Stimulated activated CD4-positive, alpha-beta T cell treated with anti-CD3 and anti-CD28 coated beads, Interleukin-4, amount 100 ng/mL, for 4 hours (primary cell): ENCODE data around the gene RPS6KA2.

Experiments
- DNase-seq, 2 experiments: peaks; one replicate each; pipeline ENCODE4 v3.0.0-alpha.2; 2020

The RPS6KA2 gene

GRCh38 chr6:166462461-166463135, 164.5 kb downstream of the RPS6KA2 start:
- DNase-seq = no peak

- no peak for DNase-seq
These were observed 165.1 kb downstream of the RPS6KA2 start for GRCh38 chr6:166461821-166462460.

- DNase-seq = no peak
These were observed 166.3 kb downstream of the RPS6KA2 start for GRCh38 chr6:166460473-166461437.

GRCh38 chr6:166459906-166460305, 167.1 kb downstream of the RPS6KA2 start:
- DNase-seq = no peak

- no peak for DNase-seq
These were observed 167.8 kb downstream of the RPS6KA2 start for GRCh38 chr6:166459272-166459671.

- no peak for DNase-seq
These were observed 170.5 kb downstream of the RPS6KA2 start for GRCh38 chr6:166456395-166457156.

- DNase-seq = no peak
These were observed 172.1 kb downstream of the RPS6KA2 start for GRCh38 chr6:166454692-166455515.

- no peak for DNase-seq
These were observed 173.4 kb downstream of the RPS6KA2 start for GRCh38 chr6:166453651-166454050.

- DNase-seq = no peak
These were observed 176.7 kb downstream of the RPS6KA2 start for GRCh38 chr6:166450167-166450873.

GRCh38 chr6:166449641-166450040, 177.4 kb downstream of the RPS6KA2 start:
- DNase-seq = no peak

GRCh38 chr6:166449036-166449435, 178.0 kb downstream of the RPS6KA2 start:
- no peak for DNase-seq

- no peak for DNase-seq
These were observed 178.6 kb downstream of the RPS6KA2 start for GRCh38 chr6:166448432-166448831.

- no peak for DNase-seq
These were observed 180.4 kb downstream of the RPS6KA2 start for GRCh38 chr6:166446567-166447065.

GRCh38 chr6:166446146-166446545, 180.9 kb downstream of the RPS6KA2 start:
- no peak for DNase-seq

GRCh38 chr6:166444446-166444845, 182.6 kb downstream of the RPS6KA2 start:
- DNase-seq = no peak

- DNase-seq = no peak
These were observed 183.9 kb downstream of the RPS6KA2 start for GRCh38 chr6:166443166-166443565.

GRCh38 chr6:166442131-166442685, 184.8 kb downstream of the RPS6KA2 start:
- DNase-seq = no peak

GRCh38 chr6:166441325-166442078, 185.5 kb downstream of the RPS6KA2 start:
- DNase-seq = no peak

GRCh38 chr6:166440729-166441128, 186.3 kb downstream of the RPS6KA2 start:
- no peak for DNase-seq

- DNase-seq = no peak
These were observed 186.9 kb downstream of the RPS6KA2 start for GRCh38 chr6:166440106-166440505.
